GM06990 (cell line): ENCODE measurements around the gene MKX.

Experiments used
- DNase-seq: peaks from one replicate; pipeline ENCODE4 v3.0.0-alpha.2; 2011; ENCODE audit not compliant: insufficient read length; ENCODE audit errors: extremely low read depth
- H3K27me3 ChIP-seq: replicated peaks from 2 replicates; pipeline ENCODE4 v1.6.0; 2011; ENCODE audit warnings: low read length; ENCODE audit not compliant: control insufficient read depth, insufficient read depth
- H3K36me3 ChIP-seq: 2 replicates; pipeline ENCODE4 v1.5.1; 2011; ENCODE audit warnings: low read length; ENCODE audit not compliant: control insufficient read depth, insufficient read depth
- H3K4me3 ChIP-seq: replicated peaks from 2 replicates; pipeline ENCODE4 v1.5.1; 2011; ENCODE audit warnings: low read depth, mild to moderate bottlenecking, control low read depth, low read length
- CTCF ChIP-seq: IDR thresholded peaks from 2 replicates; pipeline ENCODE4 v1.5.1; 2011; ENCODE audit warnings: low read length, control low read depth, mild to moderate bottlenecking, inconsistent platforms; ENCODE audit not compliant: insufficient read depth, poor library complexity, severe bottlenecking

MKX gene

GRCh38 chr10:27699776-27700175, 45.8 kb downstream of the MKX start:
- H3K36me3 ChIP-seq = no peaks in the 10 kb centered on the region
- H3K4me3 ChIP-seq = no peak overlapping the region
- no peak for DNase-seq
- TF ChIP-seq CTCF = no peak
- no peaks in the 10 kb centered on the region for H3K27me3 ChIP-seq

GRCh38 chr10:27698961-27699360, 46.7 kb downstream of the MKX start:
- Histone ChIP-seq H3K27me3 (no peaks in the 10 kb centered on the region), H3K36me3 (no peaks in the 10 kb centered on the region), H3K4me3 (no peak overlapping the region)
- DNase-seq = no peak
- TF ChIP-seq CTCF = no peak

- Histone ChIP-seq H3K27me3 (no peaks in the 10 kb centered on the region), H3K4me3 (no peak overlapping the region), H3K36me3 (no peaks in the 10 kb centered on the region)
- no peak for DNase-seq
- no peak for TF ChIP-seq CTCF
Observed at GRCh38 chr10:27696466-27696865, 49.2 kb downstream of the MKX start.

- no peaks in the 10 kb centered on the region for H3K36me3 ChIP-seq
- H3K4me3 ChIP-seq = no peak overlapping the region
- no peak for DNase-seq
- no peak for TF ChIP-seq CTCF
- H3K27me3 ChIP-seq = no peaks in the 10 kb centered on the region
Observed at GRCh38 chr10:27695706-27696105, 49.9 kb downstream of the MKX start.

GRCh38 chr10:27695088-27695487, 50.5 kb downstream of the MKX start:
- Histone ChIP-seq H3K36me3 (no peaks in the 10 kb centered on the region), H3K4me3 (no peak overlapping the region), H3K27me3 (no peaks in the 10 kb centered on the region)
- DNase-seq = no peak
- no peak for TF ChIP-seq CTCF

GRCh38 chr10:27692663-27693062, 53.0 kb downstream of the MKX start:
- no peaks in the 10 kb centered on the region for H3K36me3 ChIP-seq
- DNase-seq = no peak
- no peaks in the 10 kb centered on the region for H3K27me3 ChIP-seq
- no peak for TF ChIP-seq CTCF
- no peak overlapping the region for H3K4me3 ChIP-seq
